NCI-H146 treated with DMSO at 0.1 percent for 48 hours (cell line): ENCODE measurements around the gene TTC34.

ENCODE experiments used
- DNase-seq: peaks from one replicate; lab custom pipeline; 2025; ENCODE audit not compliant: unreplicated experiment; lab: John Stamatoyannopoulos, UW

The TTC34 gene

GRCh38 chr1:2594001-2594640 is 207.4 kb downstream of the TTC34 start:
- no peak for DNase-seq

- DNase-seq: no peak
Observed at GRCh38 chr1:2593251-2593878, 208.1 kb downstream of the TTC34 start.

GRCh38 chr1:2592672-2593071 is 208.8 kb downstream of the TTC34 start:
- DNase-seq: no peak

- DNase-seq: no peak
Observed at GRCh38 chr1:2591581-2592261, 209.8 kb downstream of the TTC34 start.

- no peak for DNase-seq
Observed at GRCh38 chr1:2591233-2591580, 210.3 kb downstream of the TTC34 start.

- DNase-seq: no peak
Observed at GRCh38 chr1:2590233-2591141, 211.0 kb downstream of the TTC34 start.

GRCh38 chr1:2589431-2590232 is 211.9 kb downstream of the TTC34 start:
- DNase-seq: no peak

- no peak for DNase-seq
Observed at GRCh38 chr1:2588661-2589430, 212.6 kb downstream of the TTC34 start.

- no peak for DNase-seq
Observed at GRCh38 chr1:2587860-2588571, 213.5 kb downstream of the TTC34 start.

GRCh38 chr1:2587071-2587859 is 214.2 kb downstream of the TTC34 start:
- no peak for DNase-seq

GRCh38 chr1:2586154-2587070 is 215.1 kb downstream of the TTC34 start, which contains the start of gene PRXL2B:
TSS of gene PRXL2B (plus strand) at chr1:2586777. CDS start at chr1:2586886, 109 bp downstream.
- DNase-seq: peak; percentile 75
